Hepatocyte (in vitro differentiated cells): Measurements from ENCODE around the gene PNMA8C. TPM values are rescaled to one million over a fixed set of nuclear protein-coding genes. Genes with fewer than 3 reads are reported as not detected.
"Not testable (repeated sequence)": the region's sequence is repeated elsewhere in the genome, so short reads cannot be mapped to it uniquely, and the experiment has no call there.

Experiments
- DNase-seq: peaks from one replicate; pipeline ENCODE4 v3.0.0-alpha.2; 2016; ENCODE audit warnings: low spot score
- H2AFZ ChIP-seq: fragments of 200-600 bp; sonication (generic); 2 replicates; pipeline ENCODE4 v1.6.0; 2016; ENCODE audit warnings: antibody characterized with exemption, mild to moderate bottlenecking
- H3K27ac ChIP-seq: fragments of 200-600 bp; sonication (generic); 2 replicates; pipeline ENCODE4 v1.5.1; 2016; ENCODE audit warnings: mild to moderate bottlenecking
- H3K27me3 ChIP-seq: fragments of 200-600 bp; sonication (generic); 2 replicates; pipeline ENCODE4 v1.6.1; 2016
- H3K36me3 ChIP-seq: fragments of 200-600 bp; sonication (generic); replicated peaks from 2 replicates; pipeline ENCODE4 v1.5.1; 2016; ENCODE audit warnings: low read depth; ENCODE audit not compliant: insufficient read depth
- H3K4me1 ChIP-seq: fragments of 200-600 bp; sonication (generic); 2 replicates; pipeline ENCODE4 v1.5.1; 2016; ENCODE audit warnings: mild to moderate bottlenecking, moderate library complexity; ENCODE audit not compliant: insufficient read depth
- H3K4me2 ChIP-seq: fragments of 200-600 bp; sonication (generic); 2 replicates; pipeline ENCODE4 v1.6.0; 2016
- H3K4me3 ChIP-seq: fragments of 200-600 bp; sonication (generic); 2 replicates; pipeline ENCODE4 v1.5.1; 2016; ENCODE audit warnings: mild to moderate bottlenecking
- H3K79me2 ChIP-seq: fragments of 200-600 bp; sonication (generic); 2 replicates; pipeline ENCODE4 v1.6.0; 2017; ENCODE audit warnings: mild to moderate bottlenecking
- H3K9me2 ChIP-seq: fragments of 200-600 bp; sonication (generic); replicated peaks from 2 replicates; pipeline ENCODE4 v1.6.0; 2017; ENCODE audit warnings: mild to moderate bottlenecking; ENCODE audit not compliant: insufficient read depth
- H3K9me3 ChIP-seq: fragments of 200-600 bp; sonication (generic); 2 replicates; pipeline ENCODE4 v1.5.1; 2016; ENCODE audit warnings: low read depth, mild to moderate bottlenecking
- H4K20me1 ChIP-seq: fragments of 200-600 bp; sonication (generic); 2 replicates; pipeline ENCODE4 v1.6.0; 2016; ENCODE audit warnings: mild to moderate bottlenecking; ENCODE audit not compliant: insufficient read depth, poor library complexity, severe bottlenecking
- CTCF ChIP-seq: fragments of 200-600 bp; sonication (generic); IDR thresholded peaks from 2 replicates; pipeline ENCODE4 v1.5.1; 2016; ENCODE audit warnings: antibody characterized with exemption, mild to moderate bottlenecking; ENCODE audit not compliant: poor library complexity
- EZH2 ChIP-seq: fragments of 200-600 bp; sonication (generic); IDR thresholded peaks from 2 replicates; pipeline ENCODE4 v1.6.1; 2016; ENCODE audit warnings: antibody characterized with exemption, mild to moderate bottlenecking, borderline replicate concordance
- EZH2phosphoT487 ChIP-seq: fragments of 200-600 bp; sonication (generic); IDR thresholded peaks from one replicate; pipeline ENCODE4 v1.6.1; 2018; ENCODE audit warnings: antibody characterized with exemption, mild to moderate bottlenecking, low read depth, moderate library complexity; ENCODE audit not compliant: unreplicated experiment, severe bottlenecking
- WGBS: methylation state at CpG from one replicate; pipeline ENCODE4 v1.1.6; 2016; ENCODE audit warnings: low lambda C conversion rate; ENCODE audit errors: missing lambda C conversion rate; 5-methylcytosine and 5-hydroxymethylcytosine counted together
- polyA plus RNA-seq: library from polyadenylated mRNA; unstranded; fragments of >200 nt; fragmentation: Nextera tagmentation; extraction: Ambion mirVana; gene quantifications from 2 replicates; pipeline ENCODE4 v1.2.1, GENCODE V29; 2016
- total RNA-seq: library from RNA; depleted of rRNA; stranded (reverse); fragments of >200 nt; gene quantifications from 2 replicates; pipeline ENCODE4 v1.2.3, GENCODE V29; 2014

Gene PNMA8C
- total and polyA plus RNA-seq, 2 experiments from 2014 or later: 0.27 TPM; not detected in 1

GRCh38 chr19:46380690-46381089 is 48.0 kb downstream of the PNMA8C start:
- H4K20me1 ChIP-seq: no peaks in the 10 kb centered on the region
- no peak overlapping the region for H2AFZ ChIP-seq
- H3K27me3 ChIP-seq: no peaks in the 10 kb centered on the region
- H3K36me3 ChIP-seq: peaks cover 6% of the 10 kb centered on the region
- DNase-seq: no peak
- H3K4me1 ChIP-seq: peaks cover 7% of the 10 kb centered on the region
- H3K79me2 ChIP-seq: peaks cover 23% of the 10 kb centered on the region
- H3K9me2 ChIP-seq: no peaks in the 10 kb centered on the region
- WGBS: 97% methylated on average over 2 of the region's 2 CpGs
- no peaks in the 10 kb centered on the region for H3K9me3 ChIP-seq
- TF ChIP-seq EZH2: no peak
- no peak for TF ChIP-seq CTCF
- no peak for TF ChIP-seq EZH2phosphoT487
- H3K4me2 ChIP-seq: no peak overlapping the region
- H3K4me3 ChIP-seq: no peak overlapping the region
- no peak overlapping the region for H3K27ac ChIP-seq

GRCh38 chr19:46378268-46378667 is 50.5 kb downstream of the PNMA8C start:
- Histone ChIP-seq H3K27me3 (no peaks in the 10 kb centered on the region), H3K4me1 (peaks cover 12% of the 10 kb centered on the region), H3K4me2 (no peak overlapping the region), H2AFZ (no peak overlapping the region), H3K27ac (peak overlapping the region; percentile 43), H3K9me3 (no peaks in the 10 kb centered on the region), H3K36me3 (peaks cover 6% of the 10 kb centered on the region), H4K20me1 (peaks cover 3% of the 10 kb centered on the region), H3K79me2 (peaks cover 28% of the 10 kb centered on the region), H3K4me3 (no peak overlapping the region), H3K9me2 (no peaks in the 10 kb centered on the region)
- DNase-seq: peak; percentile 30
- WGBS: 25% methylated on average over 2 of the region's 2 CpGs
- TF ChIP-seq EZH2phosphoT487 (no peak), EZH2 (no peak), CTCF (no peak)

- 96% methylated on average over 20 of the region's 20 CpGs for WGBS
- Histone ChIP-seq H3K9me3 (no peaks in the 10 kb centered on the region), H3K36me3 (peaks cover 6% of the 10 kb centered on the region)
Observed at GRCh38 chr19:46376241-46377153, 52.2 kb downstream of the PNMA8C start.

GRCh38 chr19:46375476-46376067 is 53.2 kb downstream of the PNMA8C start:
- H3K27ac ChIP-seq, H3K27me3 ChIP-seq, DNase-seq, H2AFZ ChIP-seq, H3K36me3 ChIP-seq, H3K4me2 ChIP-seq, H3K4me3 ChIP-seq, H3K9me3 ChIP-seq, H4K20me1 ChIP-seq, H3K9me2 ChIP-seq: not testable (repeated sequence)
- Histone ChIP-seq H3K79me2 (peaks cover 37% of the 10 kb centered on the region), H3K4me1 (peaks cover 24% of the 10 kb centered on the region)
- WGBS: 97% methylated on average over 22 of the region's 22 CpGs

More at GRCh38 chr19:46376241-46377153, 52.2 kb downstream of the PNMA8C start:
- H3K9me2 ChIP-seq: no peaks in the 10 kb centered on the region
- peaks cover 40% of the 10 kb centered on the region for H3K79me2 ChIP-seq
- H3K4me2 ChIP-seq: no peak overlapping the region
- H3K27me3 ChIP-seq: no peaks in the 10 kb centered on the region
- no peak for DNase-seq
- H4K20me1 ChIP-seq: peaks cover 10% of the 10 kb centered on the region
- no peak overlapping the region for H2AFZ ChIP-seq
- peaks cover 24% of the 10 kb centered on the region for H3K4me1 ChIP-seq
- TF ChIP-seq EZH2phosphoT487: no peak
- TF ChIP-seq EZH2: no peak
- no peak for TF ChIP-seq CTCF
- no peak overlapping the region for H3K27ac ChIP-seq
- no peak overlapping the region for H3K4me3 ChIP-seq
